Psoas muscle (tissue), 8 donors: Measurements from ENCODE around the gene DNAJC16. TPM values are rescaled to one million over a fixed set of nuclear protein-coding genes. Genes with fewer than 3 reads are reported as not detected.

ENCODE experiments used
- ATAC-seq, 4 donors: fragments of 200-7000 bp; cut with Tn5 transposase; one replicate each; pipeline ENCODE4 v1.9.1; 2020; ENCODE audit warnings: moderate library complexity in 3 of 4, mild to moderate bottlenecking in 2 of 4
- DNase-seq, 2 donors: peaks; one replicate each; pipeline ENCODE4 v3.0.0-alpha.2; 2020
- H3K27ac ChIP-seq: fragments of 200-600 bp; one replicate; pipeline ENCODE4 v1.8.0; 2022
- H3K27me3 ChIP-seq, 3 donors: fragments of 200-600 bp in 1 of 3; one replicate each; pipeline versions ENCODE4 v1.6.1 to v1.8.0; 2013 to 2022; ENCODE audit warnings: low read length in 2 of 3, mild to moderate bottlenecking in 2 of 3, moderate library complexity in 1 of 3; ENCODE audit not compliant: insufficient read depth in 3 of 3
- H3K36me3 ChIP-seq, 2 donors: fragments of 200-600 bp in 1 of 2; one replicate each; pipeline versions ENCODE4 v1.6.1 to v1.8.0; 2013 to 2022; ENCODE audit warnings: low read depth in 1 of 2, mild to moderate bottlenecking in 1 of 2, moderate library complexity in 1 of 2; ENCODE audit not compliant: insufficient read depth in 1 of 2
- H3K4me1 ChIP-seq: fragments of 200-600 bp; one replicate; pipeline ENCODE4 v1.8.0; 2022
- H3K4me3 ChIP-seq: fragments of 200-600 bp; one replicate; pipeline ENCODE4 v1.8.0; 2022; ENCODE audit warnings: mild to moderate bottlenecking
- H3K9me3 ChIP-seq: fragments of 200-600 bp; one replicate; pipeline ENCODE4 v1.8.0; 2022
- CTCF ChIP-seq: fragments of 200-600 bp; IDR thresholded peaks from one replicate; pipeline ENCODE4 v1.8.0; 2022; ENCODE audit warnings: antibody characterized with exemption
- WGBS, 3 donors: extraction: QIAGEN DNeasy Blood & Tissue Kit; methylation state at CpG; one replicate each; pipeline versions ENCODE4 v1.1.6 to v1.1.7; 2013; 5-methylcytosine and 5-hydroxymethylcytosine counted together
- intact Hi-C, 2 donors: fragments of 100-400 bp; cut with DNase I; formaldehyde crosslinking; loops; one replicate each; pipeline versions ENCODE4 v1.11.0 to v1.14.2; 2022
- polyA plus RNA-seq, 3 donors: library from polyadenylated mRNA; stranded (reverse); fragments of 200-250 nt; gene quantifications; one replicate each; pipeline ENCODE4 v1.2.3, GENCODE V29; 2013
- total RNA-seq, 4 donors: library from RNA; stranded (reverse); fragmentation: NEBNext Ultra II Directional in 2 of 4; extraction: Animal tissue kit (Norgen Biotek cat#: 25700) in 2 of 4; gene quantifications; one replicate each; pipeline versions ENCODE4 v1.2.1 to v1.2.4, GENCODE V29; 2021 to 2023
- donor health status: healthy with polysubstance abuse.
- donor health status: DM: no; HTN: no; CAD: no; lungs with moderate emphysema.
- donor health status: Bipolar disorder and iron deficiency.
- donor health status: healthy.
- donor health status: DM: yes; HTN: yes; CAD: no.
- donor health status: DM: no; HTN: no; CAD: no.
- donor health status: DM: no; HTN: no; CAD: no.
- donor health status: DM: yes; HTN: yes; CAD: no.

DNAJC16 gene
- total and polyA plus RNA-seq, 7 donors = 6.8 to 29.9 (median 17.2) TPM

GRCh38 chr1:15557008-15557407, 30.4 kb downstream of the DNAJC16 start:
- Histone ChIP-seq H3K36me3 (peaks cover 5 to 43% of the 10 kb centered on the region in 2 donors), H3K4me1 (no peaks in the 10 kb centered on the region), H3K27ac (no peak overlapping the region), H3K27me3 (no peaks in the 10 kb centered on the region), H3K9me3 (no peaks in the 10 kb centered on the region), H3K4me3 (no peak overlapping the region)
- ATAC-seq (no peak), DNase-seq (no peak)
- TF ChIP-seq CTCF = no peak
- intact Hi-C loops = no loop called here
- WGBS, 3 donors = 83 to 91% (median 84%) methylated on average over 2 of the region's 2 CpGs

- no peaks in the 10 kb centered on the region for H3K4me1 ChIP-seq
- no peak for TF ChIP-seq CTCF
- peaks cover 5 to 44% of the 10 kb centered on the region in 2 donors for H3K36me3 ChIP-seq
- H3K4me3 ChIP-seq = no peak overlapping the region
- no peaks in the 10 kb centered on the region for H3K9me3 ChIP-seq
- 89 to 95% (median 92%) methylated on average over 2 of the region's 2 CpGs for WGBS, 3 donors
- no peak overlapping the region for H3K27ac ChIP-seq
- no peaks in the 10 kb centered on the region for H3K27me3 ChIP-seq
- ATAC-seq = no peak
- intact Hi-C loops = no loop called here
- no peak for DNase-seq
These were observed 30.9 kb downstream of the DNAJC16 start for GRCh38 chr1:15557594-15557993.

- no peak overlapping the region for H3K4me3 ChIP-seq
- H3K27me3 ChIP-seq = no peaks in the 10 kb centered on the region
- DNase-seq (no peak), ATAC-seq (no peak)
- intact Hi-C loops = no loop called here
- no peak overlapping the region for H3K27ac ChIP-seq
- WGBS, 3 donors = 94 to 96% (median 96%) methylated on average over 4 of the region's 4 CpGs
- no peaks in the 10 kb centered on the region for H3K4me1 ChIP-seq
- no peak for TF ChIP-seq CTCF
- peaks cover 5 to 53% of the 10 kb centered on the region in 2 donors for H3K36me3 ChIP-seq
- H3K9me3 ChIP-seq = no peaks in the 10 kb centered on the region
These were observed 31.9 kb downstream of the DNAJC16 start for GRCh38 chr1:15558516-15558915.

GRCh38 chr1:15559189-15559810, 32.7 kb downstream of the DNAJC16 start:
- ATAC-seq (no peak), DNase-seq (no peak)
- no peak overlapping the region for H3K27ac ChIP-seq
- H3K36me3 ChIP-seq = peaks cover 5 to 56% of the 10 kb centered on the region in 2 donors
- no peaks in the 10 kb centered on the region for H3K9me3 ChIP-seq
- intact Hi-C loops = no loop called here
- no peaks in the 10 kb centered on the region for H3K27me3 ChIP-seq
- no peak overlapping the region for H3K4me3 ChIP-seq
- WGBS, 3 donors = 86 to 92% (median 88%) methylated on average over 12 of the region's 12 CpGs
- H3K4me1 ChIP-seq = no peaks in the 10 kb centered on the region
- no peak for TF ChIP-seq CTCF
